KBM-7 (cell line): Measurements from ENCODE around the gene HIBADH.
A peak's percentile ranks its signal among the peaks of the same experiment; 100 is the strongest.
"Not testable (repeated sequence)": the region's sequence is repeated elsewhere in the genome, so short reads cannot be mapped to it uniquely, and the experiment has no call there.

Experiments used
- DNase-seq: peaks from one replicate; pipeline ENCODE4 v3.0.0-alpha.2; 2015
- in situ Hi-C: fragments of 300-500 bp; cut with MboI; formaldehyde crosslinking; loops from 2 replicates; pipeline ENCODE4 v1.14.3; 2020; ENCODE audit warnings: low sequenced_read_pairs, low pct_unique_long_range_greater_than_20kb, mixed read lengths

HIBADH gene

GRCh38 chr7:27641581-27642230, 21.0 kb downstream of the HIBADH start:
- DNase-seq = no peak
- in situ Hi-C loops = no loop called here

- in situ Hi-C loops = no loop called here
Observed at GRCh38 chr7:27640884-27641574, 21.7 kb downstream of the HIBADH start.

GRCh38 chr7:27639851-27640250, 22.8 kb downstream of the HIBADH start:
- no peak for DNase-seq
- in situ Hi-C loops = no loop called here

More at GRCh38 chr7:27640884-27641574, 21.7 kb downstream of the HIBADH start:
- no peak for DNase-seq

- in situ Hi-C loops, DNase-seq: not testable (repeated sequence)
Observed at GRCh38 chr7:27639048-27639447, 23.6 kb downstream of the HIBADH start.

- in situ Hi-C loops = no loop called here
- no peak for DNase-seq
Observed at GRCh38 chr7:27636326-27637006, 26.2 kb downstream of the HIBADH start.

- in situ Hi-C loops = no loop called here
Observed at GRCh38 chr7:27635728-27636127, 27.0 kb downstream of the HIBADH start.

GRCh38 chr7:27634671-27635493, 27.8 kb downstream of the HIBADH start:
- in situ Hi-C loops = no loop called here
- no peak for DNase-seq

More at GRCh38 chr7:27635728-27636127, 27.0 kb downstream of the HIBADH start:
- no peak for DNase-seq

GRCh38 chr7:27633062-27633461, 29.6 kb downstream of the HIBADH start:
- in situ Hi-C loops = no loop called here
- no peak for DNase-seq

GRCh38 chr7:27631391-27631790, 31.3 kb downstream of the HIBADH start:
- no peak for DNase-seq
- in situ Hi-C loops = no loop called here

GRCh38 chr7:27627146-27627545, 35.5 kb downstream of the HIBADH start:
- in situ Hi-C loops = no loop called here
- DNase-seq = no peak

- DNase-seq = peak; percentile 31
- in situ Hi-C loops = no loop called here
Observed at GRCh38 chr7:27619492-27619891, 43.2 kb downstream of the HIBADH start.

GRCh38 chr7:27617651-27618381, 44.9 kb downstream of the HIBADH start:
- in situ Hi-C loops = no loop called here
- no peak for DNase-seq

GRCh38 chr7:27616914-27617548, 45.7 kb downstream of the HIBADH start:
- DNase-seq = no peak

GRCh38 chr7:27616186-27616491, 46.5 kb downstream of the HIBADH start:
- in situ Hi-C loops = no loop called here

More at GRCh38 chr7:27616914-27617548, 45.7 kb downstream of the HIBADH start:
- in situ Hi-C loops = no loop called here

GRCh38 chr7:27615420-27616185, 47.1 kb downstream of the HIBADH start:
- peak; percentile 42 for DNase-seq
- in situ Hi-C loops = no loop called here

More at GRCh38 chr7:27616186-27616491, 46.5 kb downstream of the HIBADH start:
- no peak for DNase-seq

GRCh38 chr7:27614095-27614494, 48.6 kb downstream of the HIBADH start:
- in situ Hi-C loops = no loop called here
- no peak for DNase-seq

GRCh38 chr7:27611059-27611458, 51.6 kb downstream of the HIBADH start:
- no peak for DNase-seq
- in situ Hi-C loops = no loop called here
